ENCODE data around the gene KIF20B. TPM values are rescaled to one million over a fixed set of nuclear protein-coding genes. Genes with fewer than 3 reads are reported as not detected.

KIF20B gene, protein sequence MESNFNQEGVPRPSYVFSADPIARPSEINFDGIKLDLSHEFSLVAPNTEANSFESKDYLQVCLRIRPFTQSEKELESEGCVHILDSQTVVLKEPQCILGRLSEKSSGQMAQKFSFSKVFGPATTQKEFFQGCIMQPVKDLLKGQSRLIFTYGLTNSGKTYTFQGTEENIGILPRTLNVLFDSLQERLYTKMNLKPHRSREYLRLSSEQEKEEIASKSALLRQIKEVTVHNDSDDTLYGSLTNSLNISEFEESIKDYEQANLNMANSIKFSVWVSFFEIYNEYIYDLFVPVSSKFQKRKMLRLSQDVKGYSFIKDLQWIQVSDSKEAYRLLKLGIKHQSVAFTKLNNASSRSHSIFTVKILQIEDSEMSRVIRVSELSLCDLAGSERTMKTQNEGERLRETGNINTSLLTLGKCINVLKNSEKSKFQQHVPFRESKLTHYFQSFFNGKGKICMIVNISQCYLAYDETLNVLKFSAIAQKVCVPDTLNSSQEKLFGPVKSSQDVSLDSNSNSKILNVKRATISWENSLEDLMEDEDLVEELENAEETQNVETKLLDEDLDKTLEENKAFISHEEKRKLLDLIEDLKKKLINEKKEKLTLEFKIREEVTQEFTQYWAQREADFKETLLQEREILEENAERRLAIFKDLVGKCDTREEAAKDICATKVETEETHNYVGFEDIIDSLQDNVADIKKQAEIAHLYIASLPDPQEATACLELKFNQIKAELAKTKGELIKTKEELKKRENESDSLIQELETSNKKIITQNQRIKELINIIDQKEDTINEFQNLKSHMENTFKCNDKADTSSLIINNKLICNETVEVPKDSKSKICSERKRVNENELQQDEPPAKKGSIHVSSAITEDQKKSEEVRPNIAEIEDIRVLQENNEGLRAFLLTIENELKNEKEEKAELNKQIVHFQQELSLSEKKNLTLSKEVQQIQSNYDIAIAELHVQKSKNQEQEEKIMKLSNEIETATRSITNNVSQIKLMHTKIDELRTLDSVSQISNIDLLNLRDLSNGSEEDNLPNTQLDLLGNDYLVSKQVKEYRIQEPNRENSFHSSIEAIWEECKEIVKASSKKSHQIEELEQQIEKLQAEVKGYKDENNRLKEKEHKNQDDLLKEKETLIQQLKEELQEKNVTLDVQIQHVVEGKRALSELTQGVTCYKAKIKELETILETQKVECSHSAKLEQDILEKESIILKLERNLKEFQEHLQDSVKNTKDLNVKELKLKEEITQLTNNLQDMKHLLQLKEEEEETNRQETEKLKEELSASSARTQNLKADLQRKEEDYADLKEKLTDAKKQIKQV (N-terminal part only)
- 10 to 100 TPM; 82.1 to 83.5 TPM for total RNA-seq

DNA sequence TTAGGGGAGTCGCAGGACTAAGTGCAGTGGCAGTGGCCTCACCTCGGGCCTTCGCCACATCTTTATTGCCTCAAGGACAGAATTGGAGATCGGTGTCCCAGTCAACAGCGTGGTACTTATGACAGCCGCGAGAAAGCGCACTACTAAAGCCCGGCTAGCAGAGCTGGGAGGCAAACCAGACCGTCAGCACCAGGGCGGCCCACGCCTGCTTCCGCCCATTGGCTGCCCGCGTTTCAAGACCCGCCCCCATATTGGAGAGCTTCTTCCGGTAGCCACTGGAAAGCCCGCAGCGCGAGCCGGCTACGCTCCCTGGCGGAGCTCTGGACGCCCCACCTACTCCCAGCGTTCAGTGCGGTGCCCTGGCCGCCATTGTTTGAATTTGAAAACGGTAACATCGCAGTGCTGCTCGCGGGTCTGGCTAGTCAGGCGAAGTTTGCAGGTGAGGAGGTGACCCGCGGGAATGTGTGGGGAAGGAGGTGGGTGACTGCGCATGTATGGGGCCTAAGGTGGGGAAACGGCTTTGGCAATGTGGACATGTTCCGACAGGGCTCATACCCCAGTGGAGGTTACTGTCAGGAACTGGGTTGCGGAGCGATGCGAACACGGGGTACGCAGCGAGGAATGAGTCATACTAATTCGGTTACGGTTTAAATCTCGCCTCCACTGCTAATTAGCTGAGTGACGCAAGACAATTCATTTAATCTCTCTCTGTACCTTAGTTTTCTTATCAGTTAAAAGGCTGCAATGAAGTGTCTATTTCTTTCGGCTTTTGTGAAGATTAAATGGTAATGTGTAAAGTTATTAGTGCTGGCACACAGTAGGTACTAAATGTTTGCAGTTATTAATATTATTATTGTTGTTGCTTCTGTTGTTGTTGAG is at the start of gene KIF20B:
TSS of gene KIF20B (plus strand) at position 349 of the 879 bp plus-strand sequence. CDS start 3,705 bp downstream, outside the sequence.
- Mint-ChIP-seq H3K27me3 (no peaks in the 10 kb centered on the region), H3K4me1 (peaks cover 45% of the 10 kb centered on the region), H3K27ac (peak within 1 kb of the TSS; percentile 98), H3K4me3 (peak within 1 kb of the TSS; percentile 99), H3K9me3 (no peaks in the 10 kb centered on the region), H3K36me3 (ENCODE audit: low read depth) (peaks cover 32% of the 10 kb centered on the region)
- peak; percentile 97 for DNase-seq
- ChIA-PET POLR2A (interaction anchor here (0.6 to 2.1 kb wide), 40 partner anchors 10 to 1829 kb away, joined by 3 to 43 read pairs (median 4); partner anchors contain the start of genes FAS, IFIT1, IFIT5 and LIPA), CTCF (interaction anchor here (0.7 to 1.6 kb wide), 10 partner anchors 17 to 309 kb away, joined by 3 to 8 read pairs (median 4); partner anchors contain the start of gene IFIT1)

DNA sequence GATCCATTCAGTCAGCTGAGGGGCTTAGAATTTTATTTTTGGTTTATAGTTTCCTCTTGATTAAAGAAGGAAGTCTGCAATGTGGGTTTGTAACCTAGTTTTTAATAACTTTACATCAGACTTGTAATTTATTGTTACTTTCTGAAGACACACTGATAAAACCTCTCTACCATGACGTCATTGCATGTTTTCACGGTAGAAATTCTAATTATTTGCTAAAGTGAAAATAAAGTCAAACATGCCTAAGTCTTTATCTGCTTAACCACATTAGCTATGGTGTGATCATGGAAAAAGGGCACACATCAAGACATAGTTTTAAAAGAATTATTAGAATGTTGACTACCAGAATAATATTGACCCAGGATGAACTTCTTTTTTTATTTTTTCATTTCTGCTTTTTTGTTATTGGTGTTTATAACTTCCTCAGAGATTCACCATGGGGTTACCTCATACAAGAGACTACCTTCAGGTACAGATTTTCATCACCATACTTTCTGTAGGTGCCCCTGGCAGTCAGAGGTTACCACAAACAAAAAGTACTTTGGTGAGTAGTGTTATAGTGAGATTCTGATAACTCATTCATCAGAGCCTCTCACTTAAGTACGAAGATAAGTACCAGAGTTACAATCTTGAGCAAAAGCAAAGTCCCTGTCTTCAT is 49.3 kb upstream of the KIF20B start:
- Mint-ChIP-seq H3K4me1 (no peaks in the 10 kb centered on the region), H3K9me3 (no peaks in the 10 kb centered on the region), H3K4me3 (no peak overlapping the region), H3K27me3 (peaks cover 2% of the 10 kb centered on the region), H3K27ac (no peak overlapping the region), H3K36me3 (ENCODE audit: low read depth) (no peaks in the 10 kb centered on the region)
- no peak for DNase-seq
- ChIA-PET CTCF (no interaction called here), POLR2A (no interaction called here)

DNA sequence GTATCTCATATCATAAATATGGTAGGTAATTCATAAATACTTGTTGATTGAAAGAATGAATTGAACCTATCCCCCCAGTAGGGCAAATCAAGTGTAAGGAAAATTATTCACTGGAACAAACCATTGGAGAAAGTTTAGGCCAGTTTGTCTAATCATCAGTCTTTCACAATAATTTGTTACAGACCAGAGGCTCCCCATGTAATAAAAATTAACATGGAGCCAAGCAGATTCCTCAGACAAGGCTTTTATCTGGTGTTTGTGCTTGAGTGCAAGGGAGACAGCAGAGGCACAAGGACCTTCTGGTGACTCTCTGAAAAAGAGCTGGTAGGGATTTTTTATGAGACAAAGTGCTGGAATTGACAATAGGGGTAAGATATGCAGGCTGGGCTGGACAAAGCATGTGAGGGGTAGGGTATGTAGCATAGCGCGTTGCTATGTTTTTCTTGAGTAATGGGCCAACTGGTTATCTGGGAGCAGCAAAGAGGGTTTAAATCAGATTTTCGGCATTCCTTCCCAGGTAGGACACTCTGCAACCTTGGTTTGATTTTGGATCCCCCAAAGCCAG is 48.5 kb upstream of the KIF20B start:
- DNase-seq = no peak
- ChIA-PET CTCF (no interaction called here), POLR2A (interaction anchor here (1.6 kb wide), 1 partner anchor 49 kb away, joined by 4 read pairs; the partner anchor contains the start of gene KIF20B)
- Mint-ChIP-seq H3K27ac (no peak overlapping the region), H3K9me3 (no peaks in the 10 kb centered on the region), H3K27me3 (peaks cover 2% of the 10 kb centered on the region), H3K4me3 (no peak overlapping the region), H3K4me1 (no peaks in the 10 kb centered on the region), H3K36me3 (ENCODE audit: low read depth) (no peaks in the 10 kb centered on the region)

DNA sequence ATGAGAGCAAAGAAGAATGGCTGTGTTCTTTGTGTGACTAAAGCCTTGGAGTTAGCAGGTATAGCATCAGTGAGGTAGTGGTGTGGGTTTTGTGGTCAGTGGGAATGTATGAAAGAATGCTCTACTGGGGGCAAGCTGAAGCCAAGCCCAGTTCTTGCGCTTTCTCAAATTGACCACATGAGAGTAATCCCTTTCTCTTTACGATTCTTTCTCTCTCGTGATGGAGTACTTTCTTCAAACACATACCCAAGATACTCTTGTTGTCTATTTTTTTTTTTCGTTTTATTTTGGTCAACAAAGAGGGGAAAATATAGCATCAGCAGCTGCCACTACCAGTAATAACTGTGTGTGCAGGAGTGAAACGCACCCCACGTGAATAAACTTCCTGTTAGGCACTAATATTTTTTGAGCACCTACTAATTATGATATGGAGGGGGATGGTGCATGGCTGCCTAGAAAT is 48.0 kb upstream of the KIF20B start:
- Mint-ChIP-seq H3K27me3 (peaks cover 3% of the 10 kb centered on the region), H3K4me3 (no peak overlapping the region), H3K4me1 (no peaks in the 10 kb centered on the region), H3K27ac (no peak overlapping the region), H3K36me3 (ENCODE audit: low read depth) (no peaks in the 10 kb centered on the region), H3K9me3 (no peaks in the 10 kb centered on the region)
- CTCF ChIA-PET = no interaction called here
- no peak for DNase-seq
- POLR2A ChIA-PET = interaction anchor here (1.6 kb wide), 1 partner anchor 48 kb away, joined by 4 read pairs; the partner anchor contains the start of gene KIF20B

DNA sequence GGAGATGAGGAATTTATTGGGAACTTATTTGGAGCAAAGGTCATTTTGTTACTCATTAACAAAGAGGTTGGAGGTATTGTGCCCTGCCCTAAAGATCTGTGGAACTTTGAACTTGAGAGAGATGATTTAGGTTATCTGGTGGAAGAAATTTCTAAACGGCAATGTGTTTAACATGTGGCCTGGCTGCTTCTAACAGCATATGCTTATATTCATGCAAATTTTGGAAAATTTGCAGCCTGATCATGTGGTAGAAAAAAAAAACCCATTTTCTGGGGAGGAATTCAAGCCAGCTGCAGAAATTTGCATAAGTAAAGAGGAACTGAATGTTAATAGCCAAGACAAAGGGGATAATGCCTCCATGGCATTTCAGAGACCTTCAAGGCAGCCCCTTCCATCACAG is 45.7 kb upstream of the KIF20B start:
- no peaks in the 10 kb centered on the region for H3K4me1 Mint-ChIP-seq
- DNase-seq = no peak
- POLR2A ChIA-PET = no interaction called here

DNA sequence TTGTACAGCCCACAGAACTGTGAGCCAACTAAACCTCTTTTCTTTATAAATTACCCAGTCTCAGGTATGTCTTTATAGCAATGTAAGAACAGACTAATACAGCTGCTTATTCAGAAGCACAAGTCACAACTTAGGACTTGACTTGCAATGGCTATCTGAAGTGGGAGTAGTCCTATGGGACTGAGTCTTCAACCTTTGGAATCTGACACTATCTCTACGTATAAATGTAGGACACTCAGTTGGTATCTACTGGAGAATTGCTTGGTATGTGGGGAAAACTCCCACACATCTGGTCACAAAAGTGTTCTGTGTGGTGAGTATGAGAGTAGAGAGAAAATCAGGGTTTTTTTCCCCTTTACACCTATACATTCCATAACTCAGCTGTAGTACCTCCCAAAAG is 44.1 kb upstream of the KIF20B start:
- no peak for DNase-seq

More for the DNA sequence above, 45.7 kb upstream of the KIF20B start:
- Mint-ChIP-seq H3K9me3 (no peaks in the 10 kb centered on the region), H3K36me3 (ENCODE audit: low read depth) (no peaks in the 10 kb centered on the region), H3K27me3 (peaks cover 2% of the 10 kb centered on the region), H3K4me3 (no peak overlapping the region), H3K27ac (no peak overlapping the region)
- CTCF ChIA-PET = no interaction called here

DNA sequence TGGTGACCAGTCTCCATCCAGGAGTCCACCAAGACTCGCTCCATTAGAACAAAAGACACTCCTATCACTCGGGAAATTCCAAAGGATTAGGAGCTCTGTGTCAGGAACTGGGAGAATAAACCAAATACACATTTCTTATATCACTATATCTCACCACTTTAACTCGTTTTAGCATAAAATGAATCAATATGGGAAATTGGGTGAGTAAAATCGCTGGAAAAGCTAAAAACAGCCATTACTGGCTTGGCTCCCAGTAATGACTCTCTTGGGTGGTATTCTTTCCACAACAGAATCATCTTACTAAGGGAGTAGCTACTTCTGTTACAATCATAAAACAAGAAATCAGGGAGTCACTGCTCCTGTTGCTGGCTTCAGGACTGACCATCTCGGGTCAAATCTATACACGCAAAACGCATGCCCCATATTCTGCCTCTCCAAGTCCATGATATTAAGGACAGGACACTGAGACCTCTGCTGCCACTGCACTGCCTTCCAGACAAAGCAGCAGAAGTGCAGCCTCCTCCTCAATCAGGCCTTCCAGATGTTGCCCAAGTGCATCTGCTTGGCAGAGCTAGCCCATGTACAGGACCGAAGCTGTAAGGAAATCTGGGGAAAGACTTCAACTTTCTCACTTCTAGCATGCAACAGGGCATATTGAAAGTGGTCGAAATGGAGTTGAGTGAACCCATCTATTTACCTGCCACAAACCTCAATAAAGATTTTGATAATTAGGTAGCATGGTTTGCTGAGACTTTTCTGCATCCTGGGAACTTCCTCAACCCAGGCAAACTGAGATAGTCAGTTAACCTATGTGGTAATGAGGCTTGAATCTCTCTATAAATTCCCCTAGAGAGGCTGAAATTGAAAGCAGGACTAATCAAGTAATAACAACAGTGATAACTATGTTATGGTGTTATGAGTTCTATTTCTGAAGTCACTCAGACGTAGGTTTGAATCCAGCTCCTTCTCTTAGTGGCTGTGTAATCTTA is 42.0 kb upstream of the KIF20B start:
- H3K27ac Mint-ChIP-seq = no peak overlapping the region
- peaks cover 2% of the 10 kb centered on the region for H3K27me3 Mint-ChIP-seq
- no peaks in the 10 kb centered on the region for H3K9me3 Mint-ChIP-seq
- H3K4me3 Mint-ChIP-seq = no peak overlapping the region
- ChIA-PET POLR2A (interaction anchor here (1.5 to 1.9 kb wide), 2 partner anchors 16 to 42 kb away, joined by 5 to 6 read pairs; partner anchors contain the start of gene KIF20B), CTCF (interaction anchor here (1.0 kb wide), 1 partner anchor 13 kb away, joined by 4 read pairs; no protein-coding TSS in a partner anchor)
- H3K4me1 Mint-ChIP-seq = no peaks in the 10 kb centered on the region
- DNase-seq = no peak
- no peaks in the 10 kb centered on the region for H3K36me3 Mint-ChIP-seq (ENCODE audit: low read depth)

More for the DNA sequence above, 44.1 kb upstream of the KIF20B start:
- POLR2A ChIA-PET = no interaction called here
- H3K9me3 Mint-ChIP-seq = no peaks in the 10 kb centered on the region
- H3K27me3 Mint-ChIP-seq = peaks cover 2% of the 10 kb centered on the region
- no peak overlapping the region for H3K4me3 Mint-ChIP-seq
- H3K36me3 Mint-ChIP-seq (ENCODE audit: low read depth) = no peaks in the 10 kb centered on the region
- CTCF ChIA-PET = no interaction called here
- H3K4me1 Mint-ChIP-seq = no peaks in the 10 kb centered on the region
- H3K27ac Mint-ChIP-seq = no peak overlapping the region

DNA sequence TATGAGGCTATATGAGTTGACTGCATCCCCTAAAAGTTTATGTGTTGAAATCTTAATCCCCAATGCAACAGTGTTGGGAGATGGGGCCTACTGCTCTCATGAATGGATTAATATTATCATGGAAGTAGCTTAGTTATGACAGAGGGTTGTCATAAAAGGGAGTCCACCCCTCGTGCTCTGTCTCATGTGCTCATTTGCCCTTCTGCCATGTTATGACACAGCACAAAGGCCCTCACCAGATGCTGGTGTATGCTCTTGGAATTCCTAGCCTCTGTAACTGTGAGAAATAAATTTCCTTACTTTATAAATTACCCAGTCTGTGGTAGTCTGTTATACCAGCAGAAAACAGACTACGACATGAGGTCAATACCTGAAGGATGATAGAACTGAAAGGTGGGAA is 38.8 kb upstream of the KIF20B start:
- no peak overlapping the region for H3K4me3 Mint-ChIP-seq
- H3K27me3 Mint-ChIP-seq = peaks cover 13% of the 10 kb centered on the region
- H3K36me3 Mint-ChIP-seq (ENCODE audit: low read depth) = no peaks in the 10 kb centered on the region
- H3K4me1 Mint-ChIP-seq = no peaks in the 10 kb centered on the region
- H3K9me3 Mint-ChIP-seq = no peaks in the 10 kb centered on the region
- ChIA-PET POLR2A (no interaction called here), CTCF (no interaction called here)
- DNase-seq = no peak
- no peak overlapping the region for H3K27ac Mint-ChIP-seq

DNA sequence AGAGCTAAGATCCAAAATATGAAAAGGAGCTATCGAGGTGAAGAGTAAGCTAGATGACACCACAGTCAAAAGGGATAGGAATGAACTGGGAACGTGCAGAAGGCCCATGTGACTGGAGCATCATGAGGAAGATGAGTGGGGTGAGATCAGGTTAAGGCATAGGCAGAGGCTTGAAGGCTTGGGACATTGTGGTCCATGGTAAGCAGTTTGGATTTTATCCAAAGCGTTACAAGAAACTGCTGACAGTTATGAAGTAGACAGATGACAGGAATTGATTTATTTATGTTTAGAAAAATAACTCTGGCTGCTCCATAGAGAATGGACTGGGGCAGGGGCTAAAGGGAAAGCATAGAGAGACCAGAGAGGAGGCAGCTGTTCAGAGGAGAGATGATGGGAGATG is 38.2 kb upstream of the KIF20B start:
- no peak overlapping the region for H3K4me3 Mint-ChIP-seq
- H3K9me3 Mint-ChIP-seq = no peaks in the 10 kb centered on the region
- H3K27me3 Mint-ChIP-seq = peaks cover 13% of the 10 kb centered on the region
- no peak overlapping the region for H3K27ac Mint-ChIP-seq
- CTCF ChIA-PET = interaction anchor here (1.4 kb wide), 1 partner anchor 8 kb away, joined by 3 read pairs; no protein-coding TSS in a partner anchor
- H3K4me1 Mint-ChIP-seq = no peaks in the 10 kb centered on the region
- POLR2A ChIA-PET = no interaction called here
- no peaks in the 10 kb centered on the region for H3K36me3 Mint-ChIP-seq (ENCODE audit: low read depth)
- DNase-seq = no peak

DNA sequence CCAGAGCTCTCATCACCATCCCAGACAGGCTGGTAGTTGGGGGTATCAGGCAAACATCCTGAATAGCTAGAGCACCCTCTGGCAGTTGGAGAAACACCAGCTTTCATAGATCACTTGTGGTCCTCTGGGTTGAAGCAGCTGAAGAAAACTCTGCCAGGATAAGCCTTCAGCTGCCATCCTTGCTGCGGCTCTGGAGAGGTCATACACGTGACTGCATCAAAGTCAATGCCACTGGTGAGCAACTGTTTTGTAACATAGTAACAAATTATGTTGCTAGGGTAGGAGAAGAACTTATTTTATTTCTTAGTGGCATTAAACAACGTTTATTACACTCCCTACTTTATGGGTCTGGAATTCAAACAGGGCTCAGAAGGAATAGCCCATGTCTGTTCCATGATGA is 37.2 kb upstream of the KIF20B start:
- ChIA-PET CTCF (interaction anchor here (1.4 kb wide), 1 partner anchor 10 kb away, joined by 3 read pairs; no protein-coding TSS in a partner anchor), POLR2A (no interaction called here)
- H3K4me3 Mint-ChIP-seq = no peak overlapping the region
- no peaks in the 10 kb centered on the region for H3K9me3 Mint-ChIP-seq
- no peaks in the 10 kb centered on the region for H3K36me3 Mint-ChIP-seq (ENCODE audit: low read depth)
- no peak for DNase-seq
- no peak overlapping the region for H3K27ac Mint-ChIP-seq
- H3K27me3 Mint-ChIP-seq = peaks cover 15% of the 10 kb centered on the region
- no peaks in the 10 kb centered on the region for H3K4me1 Mint-ChIP-seq

Measured in activated CD4-positive, alpha-beta memory T cell treated with anti-CD3 and anti-CD28 coated beads, Interleukin-2, amount 10 ng/mL, durations not matched to agents 7 days and 5 days (primary cell).